Trophoblast cell (in vitro differentiated cells and primary cell): ENCODE measurements around the gene GUCA2B.

ENCODE experiments used
- DNase-seq, 2 donors: peaks; one replicate each; pipeline ENCODE4 v3.0.0-alpha.2; 2016
- H2AFZ ChIP-seq: 2 replicates; pipeline ENCODE4 v1.6.1; 2013; ENCODE audit warnings: low read length, moderate library complexity, mild to moderate bottlenecking; ENCODE audit not compliant: insufficient read depth, poor library complexity
- H2AK5ac ChIP-seq: 2 replicates; pipeline ENCODE4 v1.6.1; 2013; ENCODE audit warnings: mild to moderate bottlenecking, low read length
- H2BK120ac ChIP-seq: 2 replicates; pipeline ENCODE4 v1.6.1; 2013; ENCODE audit warnings: low read length, mild to moderate bottlenecking, moderate library complexity; ENCODE audit not compliant: insufficient read depth, poor library complexity
- H2BK12ac ChIP-seq: 2 replicates; pipeline ENCODE4 v1.6.1; 2013; ENCODE audit warnings: mild to moderate bottlenecking, low read length, moderate library complexity
- H2BK5ac ChIP-seq: 2 replicates; pipeline ENCODE4 v1.6.1; 2013; ENCODE audit warnings: low read length, low read depth, moderate library complexity, mild to moderate bottlenecking; ENCODE audit not compliant: poor library complexity
- H3K14ac ChIP-seq: 2 replicates; pipeline ENCODE4 v1.6.1; 2013; ENCODE audit warnings: mild to moderate bottlenecking, low read length
- H3K18ac ChIP-seq: 2 replicates; pipeline ENCODE4 v1.6.1; 2013; ENCODE audit warnings: mild to moderate bottlenecking, low read length
- H3K23ac ChIP-seq: 2 replicates; pipeline ENCODE4 v1.6.1; 2013; ENCODE audit warnings: low read length
- H3K27ac ChIP-seq: 2 replicates; pipeline ENCODE4 v1.5.1; 2013; ENCODE audit warnings: low read depth, mild to moderate bottlenecking, inconsistent platforms, low read length, moderate library complexity
- H3K27me3 ChIP-seq: 2 replicates; pipeline ENCODE4 v1.6.1; 2013; ENCODE audit warnings: inconsistent platforms, mild to moderate bottlenecking, low read length, moderate library complexity; ENCODE audit not compliant: insufficient read depth
- H3K36me3 ChIP-seq, 2 experiments: 1 replicate in 1 of 2; 2 replicates in 1 of 2; pipeline ENCODE4 v1.6.1; 2013; ENCODE audit warnings: low read length in 2 of 2, mild to moderate bottlenecking in 2 of 2, moderate library complexity in 1 of 2; ENCODE audit not compliant: insufficient read depth in 2 of 2, control insufficient read depth in 1 of 2
- H3K4ac ChIP-seq: 2 replicates; pipeline ENCODE4 v1.6.1; 2013; ENCODE audit warnings: low read depth, mild to moderate bottlenecking, low read length, moderate library complexity
- H3K4me1 ChIP-seq, 2 experiments: 1 replicate in 1 of 2; 2 replicates in 1 of 2; pipeline ENCODE4 v1.6.1; 2013; ENCODE audit warnings: low read length in 2 of 2, mild to moderate bottlenecking in 2 of 2, moderate library complexity in 1 of 2; ENCODE audit not compliant: insufficient read depth in 2 of 2, control insufficient read depth in 1 of 2
- H3K4me2 ChIP-seq: 2 replicates; pipeline ENCODE4 v1.6.1; 2013; ENCODE audit warnings: inconsistent platforms, mild to moderate bottlenecking, low read length, moderate library complexity
- H3K4me3 ChIP-seq: 2 replicates; pipeline ENCODE4 v1.5.1; 2013; ENCODE audit warnings: mild to moderate bottlenecking, low read depth, low read length, inconsistent platforms
- H3K79me1 ChIP-seq: one replicate; pipeline ENCODE4 v1.6.1; 2013; ENCODE audit warnings: low read length
- H3K79me2 ChIP-seq: 2 replicates; pipeline ENCODE4 v1.6.1; 2013; ENCODE audit warnings: low read length, mild to moderate bottlenecking; ENCODE audit not compliant: control insufficient read depth, insufficient read depth, poor library complexity
- H3K9ac ChIP-seq: 2 replicates; pipeline ENCODE4 v1.6.1; 2013; ENCODE audit warnings: mild to moderate bottlenecking, low read length
- H3K9me3 ChIP-seq: 2 replicates; pipeline ENCODE4 v1.6.1; 2013; ENCODE audit warnings: low read depth, mild to moderate bottlenecking, control low read depth, inconsistent platforms, low read length; ENCODE audit not compliant: insufficient read depth
- H4K12ac ChIP-seq: 2 replicates; pipeline ENCODE4 v1.6.1; 2013; ENCODE audit warnings: low read depth, mild to moderate bottlenecking, low read length, moderate library complexity
- H4K8ac ChIP-seq: 2 replicates; pipeline ENCODE4 v1.6.1; 2013; ENCODE audit warnings: low read depth, mild to moderate bottlenecking, low read length, moderate library complexity
- H4K91ac ChIP-seq: one replicate; pipeline ENCODE4 v1.6.1; 2013; ENCODE audit warnings: low read depth, mild to moderate bottlenecking, low read length, moderate library complexity
- WGBS: extraction: QIAGEN DNeasy Blood & Tissue Kit; methylation state at CpG from one replicate; pipeline ENCODE4 v1.1.7; 2013; ENCODE audit warnings: missing lambda C conversion rate; ENCODE audit not compliant: insufficient read length, insufficient coverage; ENCODE audit errors: extremely low coverage; 5-methylcytosine and 5-hydroxymethylcytosine counted together

Gene GUCA2B

GRCh38 chr1:42170779-42171621, 17.8 kb downstream of the GUCA2B start:
- Histone ChIP-seq H2AFZ (no peak overlapping the region), H3K18ac (no peak overlapping the region)

GRCh38 chr1:42171679-42172266, 18.6 kb downstream of the GUCA2B start:
- DNase-seq: peak; percentile 64 to 65
- Histone ChIP-seq H3K4me2 (no peak overlapping the region), H3K79me1 (no peaks in the 10 kb centered on the region), H3K9ac (no peak overlapping the region), H3K27ac (no peak overlapping the region), H3K9me3 (peaks cover 2% of the 10 kb centered on the region), H3K27me3 (no peaks in the 10 kb centered on the region), H3K4me3 (no peak overlapping the region), H3K4ac (no peak overlapping the region), H2AFZ (no peak overlapping the region), H2BK120ac (no peak overlapping the region), H3K4me1 (peaks cover 15 to 21% of the 10 kb centered on the region in 2 experiments), H2BK12ac (no peak overlapping the region), H4K12ac (no peak overlapping the region), H2AK5ac (no peak overlapping the region), H3K36me3 (peaks cover 0 to 3% of the 10 kb centered on the region in 2 experiments), H3K14ac (no peak overlapping the region), H2BK5ac (no peak overlapping the region), H3K79me2 (no peaks in the 10 kb centered on the region), H4K91ac (no peak overlapping the region), H3K18ac (no peak overlapping the region), H3K23ac (no peak overlapping the region), H4K8ac (no peak overlapping the region)
- no CpG with 5 or more reads among the region's 6 CpGs for WGBS

More at GRCh38 chr1:42170779-42171621, 17.8 kb downstream of the GUCA2B start:
- Histone ChIP-seq H2BK12ac (no peak overlapping the region), H3K9ac (no peak overlapping the region), H3K14ac (no peak overlapping the region), H3K23ac (no peak overlapping the region), H3K27me3 (no peaks in the 10 kb centered on the region), H2AK5ac (no peak overlapping the region), H4K12ac (no peak overlapping the region), H3K36me3 (peaks cover 0 to 3% of the 10 kb centered on the region in 2 experiments), H3K79me1 (no peaks in the 10 kb centered on the region), H3K4me3 (no peak overlapping the region), H3K79me2 (no peaks in the 10 kb centered on the region), H3K4ac (no peak overlapping the region), H3K4me2 (no peak overlapping the region), H2BK5ac (no peak overlapping the region), H3K4me1 (peaks cover 16 to 26% of the 10 kb centered on the region in 2 experiments), H2BK120ac (no peak overlapping the region), H3K9me3 (peaks cover 8% of the 10 kb centered on the region), H4K91ac (no peak overlapping the region), H3K27ac (no peak overlapping the region), H4K8ac (no peak overlapping the region)
- DNase-seq: peak in 1 of 2 donors; percentile 30
- no CpG with 5 or more reads among the region's 17 CpGs for WGBS

GRCh38 chr1:42172381-42173133, 19.3 kb downstream of the GUCA2B start:
- Histone ChIP-seq H4K91ac (no peak overlapping the region), H4K8ac (no peak overlapping the region), H2BK5ac (no peak overlapping the region), H3K14ac (no peak overlapping the region), H3K4me1 (peaks cover 15 to 24% of the 10 kb centered on the region in 2 experiments), H3K9ac (no peak overlapping the region), H4K12ac (no peak overlapping the region), H3K4me3 (no peak overlapping the region), H3K27me3 (no peaks in the 10 kb centered on the region), H3K18ac (no peak overlapping the region), H3K9me3 (no peaks in the 10 kb centered on the region), H3K23ac (no peak overlapping the region), H3K4me2 (no peak overlapping the region), H3K27ac (no peak overlapping the region), H2AFZ (no peak overlapping the region), H3K36me3 (peaks cover 0 to 3% of the 10 kb centered on the region in 2 experiments), H2BK120ac (no peak overlapping the region), H2AK5ac (no peak overlapping the region), H3K4ac (no peak overlapping the region), H3K79me1 (no peaks in the 10 kb centered on the region), H3K79me2 (no peaks in the 10 kb centered on the region), H2BK12ac (no peak overlapping the region)
- DNase-seq: no peak
- WGBS: no CpG with 5 or more reads among the region's 15 CpGs

GRCh38 chr1:42173155-42173933, 20.1 kb downstream of the GUCA2B start:
- Histone ChIP-seq H3K4me2 (no peak overlapping the region), H3K14ac (no peak overlapping the region), H2BK5ac (no peak overlapping the region), H4K8ac (no peak overlapping the region), H3K27me3 (no peaks in the 10 kb centered on the region), H3K79me2 (no peaks in the 10 kb centered on the region), H2AK5ac (no peak overlapping the region), H3K36me3 (peaks cover 0 to 3% of the 10 kb centered on the region in 2 experiments), H4K12ac (no peak overlapping the region), H3K9me3 (no peaks in the 10 kb centered on the region), H3K4me1 (peaks cover 13 to 23% of the 10 kb centered on the region in 2 experiments), H2AFZ (no peak overlapping the region), H3K18ac (no peak overlapping the region), H3K9ac (no peak overlapping the region), H4K91ac (no peak overlapping the region), H2BK120ac (no peak overlapping the region), H3K23ac (no peak overlapping the region), H3K4ac (no peak overlapping the region), H3K27ac (no peak overlapping the region), H2BK12ac (no peak overlapping the region), H3K4me3 (no peak overlapping the region), H3K79me1 (no peaks in the 10 kb centered on the region)
- no CpG with 5 or more reads among the region's 9 CpGs for WGBS
- DNase-seq: peak; percentile 57 to 87
